Astrocyte of the cerebellum (primary cell): ENCODE results near the gene MRI1.

Experiments
- DNase-seq: peaks from one replicate; pipeline ENCODE4 v3.0.0-alpha.2; 2011; ENCODE audit warnings: low read depth
- H3K4me3 ChIP-seq: 2 replicates; pipeline ENCODE4 v1.5.1; 2011; ENCODE audit warnings: mild to moderate bottlenecking, low read depth, low read length, moderate library complexity
- in situ Hi-C: cut with HindIII; loops from 2 replicates; pipeline ENCODE4 v1.10.0; 2017; ENCODE audit warnings: low sequenced_read_pairs
- TF ChIP-seq, protein P1 (sequence below): IDR thresholded peaks from 2 replicates; pipeline ENCODE4 v1.5.1; 2012; ENCODE audit warnings: low read length, low read depth, moderate library complexity, mild to moderate bottlenecking; ENCODE audit errors: missing control alignments

The MRI1 gene

DNA sequence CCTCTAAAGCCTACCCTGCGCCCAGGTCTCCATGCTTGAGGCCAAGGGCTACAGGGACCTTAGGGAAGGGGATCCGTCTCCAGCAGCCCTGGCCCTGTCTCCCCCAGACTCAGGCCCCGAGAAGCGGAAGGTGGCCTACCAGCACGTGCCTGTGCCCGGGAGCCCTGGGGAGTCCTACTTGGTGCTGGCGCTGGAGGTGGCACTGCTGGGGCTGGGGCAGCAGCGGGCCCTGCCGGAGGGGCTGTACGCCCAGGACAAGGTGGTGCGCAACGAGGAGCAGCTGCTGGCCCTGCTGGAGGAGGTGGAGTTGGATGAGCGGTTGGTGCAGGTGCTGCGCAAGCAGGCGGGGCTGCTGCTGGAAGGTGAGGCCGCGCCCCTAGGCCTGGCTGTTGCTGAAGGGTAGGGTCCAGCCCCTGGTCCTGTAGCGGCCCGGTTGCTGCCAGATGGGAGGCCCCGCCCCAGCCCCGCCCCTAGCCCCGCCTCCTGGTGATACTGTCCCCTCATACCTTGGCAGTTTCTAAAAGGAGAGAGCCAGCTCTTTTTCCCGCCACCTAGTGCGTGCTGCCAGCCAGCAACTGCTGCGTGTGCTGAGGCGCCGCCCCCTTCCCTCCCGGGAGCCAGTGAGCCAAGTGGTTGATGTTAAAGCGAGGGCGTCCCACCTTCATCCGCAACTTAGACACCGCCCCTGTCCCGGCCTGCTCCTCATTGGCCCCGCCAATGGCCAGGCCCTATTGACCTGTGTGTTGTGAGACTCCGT lies 53.5 kb downstream of the MRI1 start:
- TF ChIP-seq, protein P1, sequence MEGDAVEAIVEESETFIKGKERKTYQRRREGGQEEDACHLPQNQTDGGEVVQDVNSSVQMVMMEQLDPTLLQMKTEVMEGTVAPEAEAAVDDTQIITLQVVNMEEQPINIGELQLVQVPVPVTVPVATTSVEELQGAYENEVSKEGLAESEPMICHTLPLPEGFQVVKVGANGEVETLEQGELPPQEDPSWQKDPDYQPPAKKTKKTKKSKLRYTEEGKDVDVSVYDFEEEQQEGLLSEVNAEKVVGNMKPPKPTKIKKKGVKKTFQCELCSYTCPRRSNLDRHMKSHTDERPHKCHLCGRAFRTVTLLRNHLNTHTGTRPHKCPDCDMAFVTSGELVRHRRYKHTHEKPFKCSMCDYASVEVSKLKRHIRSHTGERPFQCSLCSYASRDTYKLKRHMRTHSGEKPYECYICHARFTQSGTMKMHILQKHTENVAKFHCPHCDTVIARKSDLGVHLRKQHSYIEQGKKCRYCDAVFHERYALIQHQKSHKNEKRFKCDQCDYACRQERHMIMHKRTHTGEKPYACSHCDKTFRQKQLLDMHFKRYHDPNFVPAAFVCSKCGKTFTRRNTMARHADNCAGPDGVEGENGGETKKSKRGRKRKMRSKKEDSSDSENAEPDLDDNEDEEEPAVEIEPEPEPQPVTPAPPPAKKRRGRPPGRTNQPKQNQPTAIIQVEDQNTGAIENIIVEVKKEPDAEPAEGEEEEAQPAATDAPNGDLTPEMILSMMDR, result no peak
- no peak overlapping the region for H3K4me3 ChIP-seq
- no peak for DNase-seq
- in situ Hi-C loops, result no loop called here

GRCh38 chr19:13819238-13819637 lies 54.9 kb downstream of the MRI1 start:
- DNase-seq, result no peak
- in situ Hi-C loops, result no loop called here
- TF ChIP-seq, protein P1, result no peak
- no peak overlapping the region for H3K4me3 ChIP-seq

DNA sequence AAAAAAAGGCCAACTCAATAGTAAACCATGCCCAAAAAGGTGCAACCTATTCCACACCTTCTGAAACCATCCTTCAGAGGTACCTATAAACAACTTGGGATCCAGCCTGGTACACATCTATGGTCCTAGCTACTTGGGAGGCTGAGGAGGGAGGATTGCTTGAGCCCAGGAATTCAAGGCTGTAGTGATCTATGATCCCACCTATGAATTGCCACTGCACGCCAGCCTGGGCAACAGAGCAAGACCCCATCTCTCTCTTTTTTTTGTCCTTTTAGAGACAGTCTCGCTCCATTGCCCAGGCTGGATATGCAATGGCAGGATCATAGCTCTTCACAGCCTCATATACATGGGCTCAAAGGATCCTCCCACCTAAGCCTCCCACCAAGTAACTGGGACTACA lies 57.0 kb downstream of the MRI1 start:
- TF ChIP-seq, protein P1, result no peak
- no peak overlapping the region for H3K4me3 ChIP-seq
- in situ Hi-C loops, result no loop called here
- DNase-seq, result no peak

DNA sequence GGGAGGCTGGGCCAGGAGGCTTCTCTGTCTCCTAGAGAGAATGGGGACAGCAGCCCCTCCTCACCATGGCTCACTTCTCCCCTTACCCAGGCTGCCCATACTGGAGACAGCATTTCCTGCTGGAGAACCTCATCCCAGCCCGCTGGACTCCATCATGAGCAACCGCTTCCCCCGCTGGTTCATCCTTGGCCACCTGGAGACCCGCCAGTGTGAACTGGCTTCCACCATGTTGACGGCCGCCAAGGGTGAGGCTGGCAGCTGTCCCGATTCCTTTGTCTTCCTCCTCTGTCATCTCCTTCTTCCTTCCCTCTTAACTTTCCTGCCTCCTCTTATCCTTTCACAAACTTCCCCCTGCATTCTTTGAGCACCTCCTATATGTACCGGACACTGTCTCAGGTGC lies 58.9 kb downstream of the MRI1 start:
- in situ Hi-C loops, result no loop called here
- TF ChIP-seq, protein P1, result no peak
- no peak for DNase-seq
- no peak overlapping the region for H3K4me3 ChIP-seq
